Inflammatory macrophage treated with lipopolysaccharide for 4 hours (primary cell): ENCODE data around the gene DTD2.
"Not testable (repeated sequence)": the region's sequence is repeated elsewhere in the genome, so short reads cannot be mapped to it uniquely, and the experiment has no call there.

ENCODE experiments used
- DNase-seq: peaks from one replicate; pipeline ENCODE4 v3.0.0-alpha.2; 2020

DTD2 gene

GRCh38 chr14:31456841-31457664 lies at the start of gene DTD2:
Gene DTD2 (minus strand): TSS chr14:31457506. CDS start chr14:31457393, 113 bp downstream.
- peak; percentile 96 for DNase-seq

DNA sequence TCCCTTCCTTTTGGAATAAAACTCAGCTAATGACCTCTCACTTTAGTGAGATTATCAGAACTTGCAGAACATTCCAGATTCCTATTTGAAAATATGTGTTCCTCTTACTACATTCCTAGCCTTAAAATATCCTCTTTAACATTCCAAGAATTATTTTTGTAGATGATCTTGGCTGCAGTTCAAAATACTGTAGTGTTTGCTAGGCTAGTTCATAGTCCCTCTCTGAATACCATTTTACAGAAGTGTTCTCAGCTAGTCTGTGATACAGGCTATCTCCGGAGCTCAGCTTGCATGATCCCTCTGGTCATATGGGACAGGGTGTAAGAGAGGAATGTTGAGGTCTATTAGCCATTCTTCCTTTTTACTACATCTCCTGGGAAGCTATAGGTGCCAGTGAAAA lies 48.1 kb upstream of the DTD2 start:
- DNase-seq: no peak

DNA sequence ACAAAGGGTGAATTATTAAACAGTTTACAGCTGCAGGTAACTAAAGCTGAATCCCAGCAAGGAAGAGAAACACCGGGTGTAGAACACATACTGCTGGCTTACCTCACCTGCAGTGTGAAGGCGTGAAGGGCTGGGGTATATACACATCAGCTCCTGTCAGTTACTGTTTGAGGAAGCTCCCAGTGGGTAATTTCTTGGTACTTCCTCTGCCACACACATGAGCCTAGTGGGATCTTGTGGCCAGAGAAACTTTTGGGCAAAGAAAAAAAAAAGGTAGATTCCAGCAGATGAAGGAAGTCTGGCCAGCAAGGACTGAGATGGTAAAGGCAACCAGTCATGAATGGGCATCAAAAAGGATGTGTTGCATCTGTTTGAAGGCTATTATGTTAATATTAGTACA lies 44.6 kb upstream of the DTD2 start:
- peak; percentile 8 for DNase-seq

- DNase-seq: no peak
These were observed 35.6 kb upstream of the DTD2 start for GRCh38 chr14:31492759-31493498.

- DNase-seq: peak; percentile 89
These were observed 32.4 kb upstream of the DTD2 start for GRCh38 chr14:31489691-31490090.

DNA sequence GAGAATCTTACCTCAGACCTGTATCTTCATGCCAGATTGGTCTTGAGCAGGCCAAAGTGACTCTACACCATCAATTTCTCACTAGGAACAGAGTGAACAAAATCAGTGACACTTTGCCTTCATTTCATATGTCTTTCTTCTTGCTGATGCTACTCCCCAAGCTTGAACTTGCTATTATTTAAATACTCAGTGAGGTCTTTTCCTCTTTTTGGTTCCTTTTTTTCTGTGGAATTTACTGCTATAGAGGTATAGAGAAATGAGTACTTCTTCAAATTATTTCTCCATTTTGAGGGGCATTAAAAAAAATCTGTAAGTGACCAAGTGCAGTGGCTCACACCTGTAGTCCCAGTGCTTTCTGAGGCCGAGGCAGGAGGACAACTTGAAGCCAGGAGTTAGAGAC lies 30.6 kb upstream of the DTD2 start, which contains the start of gene GPR33:
Gene GPR33 (minus strand): TSS at position 154 of the 400 bp plus-strand sequence. CDS start 4,074 bp downstream, outside the sequence.
- DNase-seq: peak; percentile 78

- DNase-seq: no peak
These were observed 29.5 kb upstream of the DTD2 start for GRCh38 chr14:31486764-31487163.

DNA sequence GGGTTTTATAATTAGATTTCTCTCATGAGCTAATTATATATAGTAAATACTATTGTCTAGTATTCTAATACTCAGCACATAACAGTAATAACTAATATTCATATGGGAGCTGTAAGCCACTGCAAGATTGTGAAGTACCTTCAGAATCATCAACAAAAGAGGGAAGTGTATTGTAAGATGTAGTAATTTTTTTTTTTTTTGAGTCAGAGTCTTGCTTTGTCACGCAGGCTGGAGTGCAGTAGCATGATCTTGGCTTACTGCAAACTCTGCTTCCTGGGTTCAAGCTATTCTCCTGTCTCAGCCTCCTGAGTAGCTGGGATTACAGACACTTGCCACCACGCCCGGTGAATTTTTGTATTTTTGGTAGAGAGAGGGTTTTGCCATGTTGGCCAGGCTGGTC lies 27.4 kb upstream of the DTD2 start:
- DNase-seq: peak; percentile 89

DNA sequence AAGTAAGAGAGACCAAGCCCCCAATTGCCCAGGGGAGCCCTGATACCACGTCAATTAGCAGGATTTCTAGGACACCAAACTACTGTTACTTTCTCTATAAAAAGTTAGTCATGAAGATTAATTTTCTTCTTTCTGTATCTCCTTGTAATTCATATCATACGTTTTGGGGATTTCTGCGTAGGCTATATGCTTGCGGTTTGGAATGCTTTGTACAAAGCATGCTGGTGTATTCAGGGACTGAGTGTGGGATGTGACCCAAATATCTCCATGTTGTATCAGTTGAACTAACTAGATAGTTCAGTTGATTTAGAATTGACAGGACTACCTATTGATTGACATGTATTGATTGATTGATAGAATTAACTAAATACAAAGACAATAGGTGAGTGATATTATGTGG lies 22.9 kb upstream of the DTD2 start:
- no peak for DNase-seq

- no peak for DNase-seq
These were observed 21.7 kb upstream of the DTD2 start for GRCh38 chr14:31479027-31479426.

- DNase-seq: no peak
These were observed 19.9 kb upstream of the DTD2 start for GRCh38 chr14:31477248-31477647.

GRCh38 chr14:31476131-31476866 lies 19.0 kb upstream of the DTD2 start:
- DNase-seq: peak; percentile 61

GRCh38 chr14:31466554-31466953 lies 9.2 kb upstream of the DTD2 start:
- no peak for DNase-seq

GRCh38 chr14:31465111-31465510 lies 7.8 kb upstream of the DTD2 start:
- DNase-seq: no peak

GRCh38 chr14:31462450-31462849 lies 5.1 kb upstream of the DTD2 start:
- DNase-seq: not testable (repeated sequence)

DNA sequence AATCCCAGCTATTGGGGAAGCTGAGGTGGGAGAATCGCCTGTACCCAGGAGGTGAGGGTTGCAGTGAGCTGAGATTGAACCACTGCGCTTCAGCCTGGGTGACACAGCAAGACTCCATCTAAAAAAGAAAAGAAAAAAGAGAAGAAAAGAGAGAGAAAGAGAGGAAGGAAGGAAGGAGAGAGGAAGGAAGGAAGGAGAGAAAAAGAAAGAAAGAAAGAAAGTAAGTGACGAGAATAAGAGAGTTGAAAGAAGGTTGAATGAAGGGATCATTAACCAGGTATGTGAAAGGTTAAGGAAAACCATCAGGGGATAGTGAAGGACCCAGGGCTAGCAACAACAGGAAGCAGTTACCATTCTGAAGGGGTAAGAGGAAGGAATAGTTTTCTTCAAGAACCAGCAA lies 4.2 kb upstream of the DTD2 start:
- no peak for DNase-seq

DNA sequence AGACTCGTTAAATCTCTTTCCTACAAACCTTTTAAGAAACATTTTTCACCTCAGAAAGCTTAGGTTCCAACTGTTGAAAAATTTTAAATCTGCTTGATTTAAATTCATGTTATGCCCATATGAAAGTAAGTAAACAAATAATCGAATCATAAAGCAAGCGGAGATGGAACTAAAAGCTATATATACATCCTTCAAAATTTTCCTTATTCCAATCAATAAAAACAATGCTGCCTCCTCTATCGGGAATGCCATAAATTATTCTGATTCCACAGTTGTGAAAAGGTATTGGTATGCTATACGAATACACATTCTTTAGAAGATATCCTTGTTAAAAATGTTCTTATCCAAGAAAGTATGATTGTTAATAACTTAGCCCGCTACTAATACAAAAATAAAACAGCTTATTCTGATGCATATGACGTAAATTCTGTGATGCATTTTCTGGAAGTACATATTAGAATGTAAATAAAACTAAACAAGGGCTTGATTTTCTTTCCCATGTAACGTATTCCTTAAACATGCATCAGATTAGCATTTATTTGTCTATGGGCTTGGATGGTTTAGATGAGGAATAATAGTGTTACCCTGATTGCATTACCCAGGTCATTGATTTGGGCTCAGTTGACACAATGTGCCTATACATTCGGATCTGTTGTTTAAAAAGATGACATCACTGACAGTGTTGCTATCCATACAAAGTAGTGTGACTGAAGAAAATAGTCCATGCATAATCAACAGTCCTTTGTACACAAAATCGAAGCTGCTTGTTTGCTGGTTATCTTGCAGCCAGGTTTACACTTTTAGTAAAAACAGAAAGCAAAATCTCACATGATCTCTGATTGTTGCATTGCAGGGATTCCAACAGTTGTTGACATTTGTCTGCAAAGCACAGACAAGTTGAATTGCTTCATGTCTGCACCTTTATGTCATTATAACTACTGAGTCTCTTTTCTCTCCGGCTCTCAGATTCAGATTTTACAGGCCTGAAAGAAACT lies 656 bp upstream of the DTD2 start:
- no peak for DNase-seq

GRCh38 chr14:31449971-31450610 lies 7.2 kb downstream of the DTD2 start:
- DNase-seq: peak; percentile 54

DNA sequence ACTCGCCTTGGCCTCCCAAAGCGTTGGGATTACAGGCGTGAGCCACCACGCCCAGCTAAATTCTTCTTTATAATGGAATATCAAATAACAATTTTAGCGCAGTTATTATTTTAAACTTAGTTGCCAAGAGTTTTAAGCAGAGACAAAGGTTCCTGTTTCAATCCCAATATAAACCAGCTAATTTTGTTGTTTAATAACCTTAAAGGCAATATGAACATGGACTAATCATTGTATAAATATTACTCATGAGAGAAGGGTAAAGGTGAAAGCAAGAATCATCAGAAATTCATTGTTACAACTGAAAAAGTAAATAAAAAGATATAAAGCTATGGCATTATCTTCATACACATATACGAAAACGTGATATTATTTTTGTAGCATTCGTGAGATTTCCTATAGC lies 8.2 kb downstream of the DTD2 start:
- DNase-seq: no peak

DNA sequence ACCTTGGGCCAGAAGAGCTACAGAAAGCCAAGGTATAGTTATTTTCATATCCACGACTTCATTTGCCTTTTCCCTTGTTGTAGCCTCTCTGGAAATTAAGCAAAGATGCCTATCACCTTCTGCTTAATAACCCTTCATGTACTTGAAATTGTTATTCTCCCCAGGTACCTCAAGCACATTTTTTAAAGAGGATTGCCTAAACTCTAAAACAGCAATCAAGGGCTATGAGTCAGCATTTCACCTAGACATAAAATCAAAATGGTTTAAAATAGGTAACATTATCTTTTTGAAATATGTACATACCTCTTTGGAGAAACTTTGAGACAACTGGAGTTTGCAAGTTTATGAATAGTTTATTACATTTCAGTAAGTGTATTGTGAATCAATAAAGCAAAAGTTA lies 11.6 kb downstream of the DTD2 start:
- no peak for DNase-seq

GRCh38 chr14:31442284-31442683 lies 15.0 kb downstream of the DTD2 start:
- DNase-seq: no peak
